Neural cell (in vitro differentiated cells): ENCODE results near the gene DGKD.

Source experiments
- CTCF ChIP-seq: fragments of 450-650 bp; IDR thresholded peaks from 2 replicates; pipeline ENCODE4 v1.5.1; 2014; ENCODE audit warnings: antibody characterized with exemption, mild to moderate bottlenecking, moderate library complexity; ENCODE audit not compliant: poor library complexity, severe bottlenecking
- POLR2AphosphoS5 ChIP-seq: IDR thresholded peaks from 2 replicates; pipeline ENCODE4 v1.6.1; 2012
- TF ChIP-seq, protein P1 (sequence below): IDR thresholded peaks from 2 replicates; pipeline ENCODE4 v1.6.1; 2012; ENCODE audit warnings: borderline replicate concordance

- TF ChIP-seq CTCF (no peak), POLR2AphosphoS5 (no peak)
- TF ChIP-seq, protein P1, sequence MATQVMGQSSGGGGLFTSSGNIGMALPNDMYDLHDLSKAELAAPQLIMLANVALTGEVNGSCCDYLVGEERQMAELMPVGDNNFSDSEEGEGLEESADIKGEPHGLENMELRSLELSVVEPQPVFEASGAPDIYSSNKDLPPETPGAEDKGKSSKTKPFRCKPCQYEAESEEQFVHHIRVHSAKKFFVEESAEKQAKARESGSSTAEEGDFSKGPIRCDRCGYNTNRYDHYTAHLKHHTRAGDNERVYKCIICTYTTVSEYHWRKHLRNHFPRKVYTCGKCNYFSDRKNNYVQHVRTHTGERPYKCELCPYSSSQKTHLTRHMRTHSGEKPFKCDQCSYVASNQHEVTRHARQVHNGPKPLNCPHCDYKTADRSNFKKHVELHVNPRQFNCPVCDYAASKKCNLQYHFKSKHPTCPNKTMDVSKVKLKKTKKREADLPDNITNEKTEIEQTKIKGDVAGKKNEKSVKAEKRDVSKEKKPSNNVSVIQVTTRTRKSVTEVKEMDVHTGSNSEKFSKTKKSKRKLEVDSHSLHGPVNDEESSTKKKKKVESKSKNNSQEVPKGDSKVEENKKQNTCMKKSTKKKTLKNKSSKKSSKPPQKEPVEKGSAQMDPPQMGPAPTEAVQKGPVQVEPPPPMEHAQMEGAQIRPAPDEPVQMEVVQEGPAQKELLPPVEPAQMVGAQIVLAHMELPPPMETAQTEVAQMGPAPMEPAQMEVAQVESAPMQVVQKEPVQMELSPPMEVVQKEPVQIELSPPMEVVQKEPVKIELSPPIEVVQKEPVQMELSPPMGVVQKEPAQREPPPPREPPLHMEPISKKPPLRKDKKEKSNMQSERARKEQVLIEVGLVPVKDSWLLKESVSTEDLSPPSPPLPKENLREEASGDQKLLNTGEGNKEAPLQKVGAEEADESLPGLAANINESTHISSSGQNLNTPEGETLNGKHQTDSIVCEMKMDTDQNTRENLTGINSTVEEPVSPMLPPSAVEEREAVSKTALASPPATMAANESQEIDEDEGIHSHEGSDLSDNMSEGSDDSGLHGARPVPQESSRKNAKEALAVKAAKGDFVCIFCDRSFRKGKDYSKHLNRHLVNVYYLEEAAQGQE: no peak
Measured at GRCh38 chr2:233429175-233429897, 75.0 kb downstream of the DGKD start.
